Keratinocyte (primary cell): ENCODE measurements around the gene USP54.

Experiments
- CTCF ChIP-seq, 3 experiments: IDR thresholded peaks in 1 of 3; conservative IDR thresholded peaks in 1 of 3; optimal IDR thresholded peaks in 1 of 3; 2 replicates in 2 of 3; 3 replicates in 1 of 3; pipeline versions ENCODE3 to v1.5.1; 2011; ENCODE audit warnings: low read length in 3 of 3, mild to moderate bottlenecking in 3 of 3, moderate library complexity in 2 of 3, control low read depth in 1 of 3, inconsistent platforms in 1 of 3; ENCODE audit not compliant: insufficient read depth in 2 of 3; ENCODE audit errors: extremely low read depth in 1 of 3
- EZH2 ChIP-seq: IDR thresholded peaks from one replicate; pipeline ENCODE4 v1.6.1; 2012; ENCODE audit warnings: inconsistent platforms, mild to moderate bottlenecking, low read length, moderate library complexity

GRCh38 chr10:73586583-73586984, 4.6 kb downstream of the USP54 start:
- no peak for TF ChIP-seq CTCF (optimal IDR thresholded peaks at IDR 0.05 in 1 of 3, IDR thresholded peaks at IDR 0.05 in 1 of 3, conservative IDR thresholded peaks at IDR 0.05 in 1 of 3; ENCODE audit: extremely low read depth in 1 of 3, insufficient read depth in 2 of 3, low read length in 3 of 3)
- TF ChIP-seq EZH2: no peak
